ENCODE results near the gene CACTIN. TPM values are rescaled to one million over a fixed set of nuclear protein-coding genes. Genes with fewer than 3 reads are reported as not detected.

Gene CACTIN
- 27.0 and 33.6 TPM in 2 replicates for total RNA-seq

DNA sequence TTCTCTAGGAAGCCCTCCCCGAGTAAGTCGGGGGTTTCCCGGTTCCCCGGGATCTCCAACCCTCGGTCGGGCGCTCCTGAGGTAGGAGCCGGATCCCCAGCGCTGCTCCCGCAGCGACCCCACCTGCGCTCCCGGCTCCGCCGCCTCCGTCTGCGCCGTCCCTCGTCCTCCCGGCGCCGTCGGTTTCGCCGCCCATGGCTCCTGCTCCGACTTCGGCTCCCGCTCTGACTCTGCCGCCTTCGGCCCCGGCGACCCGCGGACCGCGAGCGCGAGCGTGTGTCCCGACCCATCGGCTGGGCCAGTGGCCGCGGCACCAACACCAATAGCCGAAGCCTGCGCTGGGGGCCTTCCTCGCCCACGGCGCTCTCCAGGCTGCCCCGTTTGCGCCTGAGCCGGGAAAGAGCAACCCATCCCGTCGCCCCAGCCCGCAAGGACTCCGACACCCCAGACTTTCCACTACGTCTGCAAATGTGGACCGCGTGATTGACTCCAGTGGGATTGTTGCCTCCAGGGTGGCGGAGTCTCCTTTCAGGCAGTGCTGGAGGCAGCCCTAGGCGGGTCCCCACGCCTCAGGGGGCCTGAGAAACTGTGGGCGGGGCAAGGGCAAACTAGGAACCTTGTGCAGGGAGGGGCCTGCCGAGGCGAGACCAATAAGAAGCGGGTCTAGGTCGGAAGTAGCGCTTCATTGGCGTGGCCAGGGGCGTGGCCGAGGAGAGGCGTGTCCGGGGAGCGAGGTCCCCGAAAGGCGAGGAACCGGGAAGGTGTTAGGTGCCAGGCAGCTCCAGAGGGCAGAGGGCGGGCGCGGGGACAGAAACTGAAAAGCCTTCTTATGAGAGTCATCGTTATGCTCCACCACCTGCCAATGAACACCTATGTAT lies at the start of gene CACTIN:
TSS of gene CACTIN (minus strand) at position 318 of the 878 bp plus-strand sequence. CDS start at position 290, 28 bp downstream.

GRCh38 chr19:3606690-3607289 lies 19.8 kb downstream of the CACTIN start, which contains the start of gene TBXA2R:
Gene TBXA2R, minus strand, starts transcription at chr19:3606875. Its CDS starts 6,241 bp downstream, at chr19:3600634.

DNA sequence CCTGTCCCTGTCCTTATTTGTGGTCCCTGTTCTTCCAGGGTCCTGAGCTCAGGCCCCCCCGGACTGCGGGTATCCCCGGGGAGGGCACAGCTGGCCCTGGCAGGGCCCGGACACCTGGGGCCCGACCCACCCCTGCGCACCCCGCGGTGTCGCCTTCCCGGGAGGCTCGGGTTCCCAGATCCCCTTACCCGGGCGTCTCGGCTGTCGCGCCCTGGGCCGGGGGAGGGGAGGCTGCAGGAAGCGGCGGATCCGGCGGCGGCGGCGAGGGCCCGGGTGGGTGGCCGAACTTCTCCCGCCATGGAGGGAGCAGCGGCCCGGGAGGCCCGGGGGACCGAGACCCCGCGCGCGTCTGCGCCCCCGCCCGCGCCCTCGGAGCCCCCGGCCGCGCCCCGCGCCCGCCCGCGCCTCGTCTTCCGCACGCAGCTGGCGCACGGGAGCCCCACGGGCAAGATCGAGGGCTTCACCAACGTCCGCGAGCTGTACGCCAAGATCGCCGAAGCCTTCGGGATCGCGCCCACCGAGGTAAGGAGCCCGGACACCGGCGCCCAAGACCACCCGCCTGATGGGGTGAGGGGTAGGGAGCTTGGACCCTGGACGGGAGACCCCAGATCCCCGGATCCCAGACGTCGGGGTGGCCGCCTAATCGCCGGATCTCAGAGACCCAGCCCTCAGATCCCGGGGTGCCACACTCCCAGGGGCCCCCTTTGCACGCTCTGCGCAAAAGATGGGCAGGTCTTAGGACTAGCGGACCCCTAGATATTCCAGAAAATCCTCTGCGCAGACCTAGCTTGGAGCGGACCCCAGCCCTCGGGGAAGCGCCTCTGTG lies 41.1 kb downstream of the CACTIN start, which contains the start of gene GIPC3:
TSS of gene GIPC3 (plus strand) at position 178 of the 826 bp plus-strand sequence. CDS start at position 298, 120 bp downstream.

GRCh38 chr19:3572855-3573161 lies 53.8 kb downstream of the CACTIN start, which contains the start of gene HMG20B:
Gene HMG20B, plus strand, starts transcription at chr19:3572944. Its CDS starts 366 bp downstream, at chr19:3573310.

Small RNA genes lying within 50 kb of the gene (small RNA-seq; reads per million reads assigned to genes)
- gene AC005786.1: not detected

Other genes starting within 250 kb of the CACTIN start
- 0.33 TPM in 1 of 2 replicates, not detected in the other for gene SMIM24, start 146.3 kb downstream of the CACTIN start, total RNA-seq
- gene SMIM44, start 143.3 kb downstream of the CACTIN start, total RNA-seq: not detected in 2 replicates
- gene DOHH, start 126.1 kb downstream of the CACTIN start, total RNA-seq: 11.8 TPM in 2 replicates
- 44.6 and 55.2 TPM in 2 replicates for gene FZR1, start 120.5 kb downstream of the CACTIN start, total RNA-seq
- not detected in 2 replicates for gene TEKTIP1, start 87.6 kb downstream of the CACTIN start, total RNA-seq
- gene MFSD12, start 69.2 kb downstream of the CACTIN start, total RNA-seq: 78.8 and 124 TPM in 2 replicates
- gene HMG20B, start 53.8 kb downstream of the CACTIN start, total RNA-seq: 83.5 and 111 TPM in 2 replicates
- gene GIPC3, start 41.3 kb downstream of the CACTIN start, total RNA-seq: 1.1 and 1.3 TPM in 2 replicates
- gene TBXA2R, start 19.9 kb downstream of the CACTIN start, total RNA-seq: 1.7 and 2.0 TPM in 2 replicates
- 43.6 and 54.5 TPM in 2 replicates for gene PIP5K1C, start 73.7 kb upstream of the CACTIN start, total RNA-seq
- not detected in 2 replicates for gene TJP3, start 81.6 kb upstream of the CACTIN start, total RNA-seq
- 26.6 and 29.4 TPM in 2 replicates for gene APBA3, start 134.9 kb upstream of the CACTIN start, total RNA-seq
- gene MRPL54, start 135.9 kb upstream of the CACTIN start, total RNA-seq: 50.1 and 51.0 TPM in 2 replicates
- not detected in 2 replicates for gene RAX2, start 145.4 kb upstream of the CACTIN start, total RNA-seq
- 0.29 TPM in 1 of 2 replicates, not detected in the other for gene MATK, start 159.6 kb upstream of the CACTIN start, total RNA-seq
- not detected in 2 replicates for gene ZFR2, start 242.2 kb upstream of the CACTIN start, total RNA-seq